T-helper 9 cell (primary cell): ENCODE results near the gene MYBPHL.
A peak's percentile ranks its signal among the peaks of the same experiment; 100 is the strongest.

ENCODE experiments used
- DNase-seq: peaks from one replicate; pipeline ENCODE4 v3.0.0-alpha.2; 2020

The MYBPHL gene

GRCh38 chr1:109250454-109251276, 56.1 kb downstream of the MYBPHL start:
- no peak for DNase-seq

DNA sequence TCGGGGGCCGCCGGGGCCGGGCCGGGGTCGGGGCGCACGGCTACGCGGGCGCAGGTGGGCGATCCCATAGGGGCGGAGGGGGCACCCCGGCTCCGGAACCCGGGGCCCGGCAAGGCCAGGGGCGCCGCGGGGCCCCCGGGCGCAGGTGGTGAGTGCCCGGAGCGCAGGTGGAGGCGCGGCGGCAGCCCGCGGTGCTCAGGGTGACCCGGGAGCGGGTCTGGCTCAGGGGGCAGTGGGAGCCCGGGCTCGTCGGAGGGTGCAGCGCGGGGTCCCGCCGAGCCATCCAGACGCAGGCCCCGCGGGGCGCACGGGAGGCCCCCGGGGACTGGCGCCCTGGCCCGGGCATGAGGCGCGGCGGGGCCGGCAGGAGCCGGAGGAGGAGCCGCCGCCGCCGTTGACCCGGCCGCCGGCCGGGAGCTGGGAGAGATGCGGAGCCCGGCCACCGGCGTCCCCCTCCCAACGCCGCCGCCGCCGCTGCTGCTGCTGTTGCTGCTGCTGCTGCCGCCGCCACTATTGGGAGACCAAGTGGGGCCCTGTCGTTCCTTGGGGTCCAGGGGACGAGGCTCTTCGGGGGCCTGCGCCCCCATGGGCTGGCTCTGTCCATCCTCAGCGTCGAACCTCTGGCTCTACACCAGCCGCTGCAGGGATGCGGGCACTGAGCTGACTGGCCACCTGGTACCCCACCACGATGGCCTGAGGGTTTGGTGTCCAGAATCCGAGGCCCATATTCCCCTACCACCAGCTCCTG, 57.0 kb downstream of the MYBPHL start:
- no peak for DNase-seq

DNA sequence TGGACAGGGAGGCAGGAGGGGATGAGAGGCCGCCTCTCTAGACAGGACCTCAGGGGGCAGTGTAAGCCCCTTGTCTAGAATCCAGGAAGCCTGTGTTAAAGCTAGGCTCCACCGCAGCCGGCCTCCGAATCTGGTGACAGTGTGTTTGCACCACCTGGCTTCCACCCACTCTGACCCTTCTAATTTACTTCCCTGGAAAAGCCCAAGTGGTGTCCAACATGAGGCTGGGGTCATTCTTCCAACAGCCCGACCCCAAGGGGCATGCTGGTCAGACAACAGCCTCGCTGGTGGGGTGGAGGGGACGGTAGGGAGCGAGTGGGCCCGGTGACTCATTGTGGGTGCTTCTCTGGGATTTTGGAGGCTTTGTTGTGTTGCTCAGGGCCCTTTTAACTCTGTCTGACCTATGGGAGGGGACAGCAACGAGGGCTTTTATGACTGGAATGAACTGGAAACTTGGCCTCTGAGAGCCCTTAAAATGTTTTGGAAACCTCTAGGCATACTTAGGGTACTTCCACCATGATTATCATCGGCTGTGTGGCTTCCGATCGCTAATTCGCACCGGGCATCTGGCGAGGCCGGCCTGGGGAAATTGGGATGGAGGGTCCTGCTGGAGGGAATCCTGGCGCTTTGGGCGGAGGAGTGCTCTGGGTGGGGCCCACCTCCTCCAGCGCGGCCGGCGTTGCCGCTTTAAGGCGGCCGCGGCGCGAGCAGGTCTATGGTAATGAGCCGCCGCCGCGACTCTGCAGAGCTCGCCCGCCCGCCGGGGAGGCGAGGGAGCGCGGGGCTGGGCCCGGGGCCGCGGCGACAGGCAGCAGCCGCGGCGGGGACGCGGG, 57.8 kb downstream of the MYBPHL start, which contains the start of gene CELSR2:
Gene CELSR2, plus strand, starts transcription at position 743 of the 833 bp plus-strand sequence. CDS start 541 bp downstream, outside the sequence.
- DNase-seq: peak; percentile 58

DNA sequence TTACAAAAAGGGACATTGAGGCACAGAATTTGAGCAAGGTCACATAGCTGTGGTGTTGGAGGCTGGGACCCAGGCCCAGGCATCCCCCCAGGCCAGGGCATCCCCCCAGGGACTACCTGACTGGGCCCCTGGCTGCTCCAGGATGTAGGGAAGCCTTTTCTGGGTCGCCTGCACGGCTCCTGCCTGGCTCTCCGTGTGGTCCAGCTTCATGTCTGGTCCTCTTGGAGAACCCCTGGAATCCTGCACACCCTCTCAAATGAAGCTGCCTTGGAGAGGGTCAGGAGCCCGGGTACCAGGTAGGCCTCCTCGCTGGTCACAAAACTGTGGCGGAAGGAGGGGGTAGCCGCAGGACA, 58.4 kb downstream of the MYBPHL start:
- DNase-seq: no peak

DNA sequence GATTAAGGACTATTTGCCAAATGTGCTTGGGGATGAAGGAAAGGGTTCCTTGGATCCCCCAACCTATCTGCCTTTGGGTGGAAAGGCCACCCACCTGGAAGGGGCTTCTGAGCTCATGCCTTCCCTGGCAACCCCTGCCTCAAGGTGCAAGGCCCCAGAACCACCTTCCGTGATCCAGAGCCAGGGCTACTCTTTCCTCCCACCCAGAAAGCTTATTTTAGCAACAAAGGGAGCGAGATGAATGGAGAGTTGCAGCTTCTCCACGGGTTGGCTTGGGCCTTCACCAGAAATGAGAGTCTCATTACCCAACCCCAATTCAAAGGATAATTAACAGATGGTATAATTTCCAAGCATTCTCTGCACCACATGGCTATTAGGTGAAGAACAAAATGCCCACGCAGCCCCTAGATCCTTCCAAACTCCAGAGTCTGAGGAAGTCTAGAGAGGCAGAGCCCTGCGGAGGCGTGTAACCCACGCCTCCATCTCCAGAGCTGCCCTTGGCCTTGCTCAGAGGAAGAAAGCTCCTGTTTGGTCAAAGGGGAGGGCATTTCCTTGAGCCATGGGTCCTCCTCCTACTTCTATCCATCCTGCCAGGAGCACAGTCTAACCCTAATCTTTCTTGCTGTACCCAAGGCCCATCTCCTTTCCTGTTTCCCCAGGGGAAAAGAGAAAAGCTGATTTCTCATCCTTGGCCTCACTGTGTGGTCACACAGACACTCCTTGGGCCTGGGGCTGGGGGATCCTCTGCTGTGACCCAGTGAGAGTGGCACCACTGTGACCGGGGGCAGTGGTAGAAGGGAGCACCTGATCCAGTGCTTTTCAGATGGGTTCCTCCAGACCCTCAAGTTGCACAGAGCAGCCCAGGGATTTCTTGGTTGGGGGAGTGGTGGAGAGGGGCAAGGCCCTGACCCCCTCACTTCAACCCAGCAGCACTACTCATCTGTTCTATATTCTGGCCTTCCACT, 59.1 kb downstream of the MYBPHL start:
- no peak for DNase-seq

GRCh38 chr1:109246141-109246551, 60.7 kb downstream of the MYBPHL start:
- DNase-seq: no peak

DNA sequence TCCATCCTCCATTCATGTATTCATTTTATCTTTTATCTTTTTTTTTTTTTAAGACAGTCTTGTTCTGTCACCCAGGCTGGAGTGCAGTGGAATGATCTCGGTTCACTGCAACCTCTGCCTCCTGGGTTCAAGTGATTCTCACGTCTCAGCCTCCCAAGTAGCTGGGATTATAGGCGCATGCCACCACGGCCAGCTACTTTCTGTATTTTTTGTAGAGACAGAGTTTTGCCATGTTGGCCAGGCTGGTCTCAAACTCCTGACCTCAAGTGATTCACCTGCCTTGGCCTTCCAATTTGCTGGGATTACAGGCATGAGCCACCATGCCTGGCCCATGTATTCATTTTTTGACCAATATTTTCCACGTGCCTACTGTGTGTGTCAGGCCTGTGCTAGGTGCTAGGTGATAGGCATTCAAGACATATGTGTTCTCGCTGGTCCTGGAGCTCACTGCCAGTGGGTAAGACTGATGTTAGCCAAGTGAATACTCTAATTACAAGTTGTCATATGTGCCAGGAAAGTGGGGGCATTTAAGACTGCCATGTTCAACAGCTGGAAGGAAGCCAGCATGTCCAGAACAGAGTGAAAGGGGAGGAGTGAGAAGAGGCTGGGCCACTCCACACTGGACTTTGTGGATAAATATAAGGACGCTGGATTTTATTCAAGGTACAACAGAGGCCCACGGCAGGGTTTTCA, 62.8 kb downstream of the MYBPHL start:
- no peak for DNase-seq

DNA sequence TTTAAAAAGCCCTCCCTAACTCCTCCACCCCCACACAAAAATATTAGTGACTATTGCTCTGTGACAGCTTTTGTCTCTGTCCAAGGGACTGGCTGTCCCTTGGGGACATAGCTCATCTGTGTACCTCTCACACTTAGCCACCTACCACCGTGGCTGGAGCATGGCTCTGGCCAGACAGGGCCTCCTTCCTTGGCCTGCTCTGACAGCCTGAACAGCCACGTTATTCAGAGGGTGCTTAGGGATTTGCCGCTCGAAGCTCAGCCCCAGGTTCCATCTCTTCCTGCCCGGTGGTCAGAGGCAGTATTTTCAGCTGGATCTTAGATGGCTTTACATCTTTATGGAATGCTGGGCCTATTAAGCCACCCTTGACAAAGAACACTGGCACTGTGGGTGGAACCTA, 63.6 kb downstream of the MYBPHL start:
- DNase-seq: no peak

DNA sequence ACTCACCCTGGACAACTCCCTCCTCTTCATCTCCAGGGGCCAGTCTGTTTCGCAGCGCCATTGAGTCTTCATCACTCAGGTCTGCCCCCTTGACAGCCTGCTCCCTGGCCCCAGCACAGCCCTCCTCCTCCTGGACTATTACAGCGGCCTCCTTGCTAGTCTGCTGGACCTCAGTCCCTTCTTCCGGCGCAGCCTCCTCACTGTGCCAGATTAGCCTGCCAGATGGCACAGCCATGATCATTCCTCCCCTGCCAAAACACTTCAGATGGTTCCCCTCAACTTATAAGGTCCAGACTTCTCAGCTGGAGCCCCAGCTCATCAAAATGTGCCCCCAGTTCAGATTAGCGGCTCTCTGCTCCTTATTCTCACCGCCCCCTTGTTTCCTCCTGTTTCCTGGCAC, 64.4 kb downstream of the MYBPHL start:
- no peak for DNase-seq
